OCI-LY7 (cell line): ENCODE results near the gene SLC9B1.

ENCODE experiments used
- EZH2phosphoT487 ChIP-seq: fragments of 200-600 bp; sonication (generic); IDR thresholded peaks from 2 replicates; pipeline ENCODE4 v1.6.1; 2018; ENCODE audit warnings: low read depth, borderline replicate concordance, mild to moderate bottlenecking, mixed run types, antibody characterized with exemption, low read length, moderate library complexity, mixed read lengths
- TF ChIP-seq, protein P1 (sequence below): fragments of 200-600 bp; sonication (generic); conservative IDR thresholded peaks from 2 replicates; pipeline ENCODE4 v1.5.1; 2014; ENCODE audit warnings: mild to moderate bottlenecking, antibody characterized with exemption, low read length, moderate library complexity, mixed read lengths

DNA sequence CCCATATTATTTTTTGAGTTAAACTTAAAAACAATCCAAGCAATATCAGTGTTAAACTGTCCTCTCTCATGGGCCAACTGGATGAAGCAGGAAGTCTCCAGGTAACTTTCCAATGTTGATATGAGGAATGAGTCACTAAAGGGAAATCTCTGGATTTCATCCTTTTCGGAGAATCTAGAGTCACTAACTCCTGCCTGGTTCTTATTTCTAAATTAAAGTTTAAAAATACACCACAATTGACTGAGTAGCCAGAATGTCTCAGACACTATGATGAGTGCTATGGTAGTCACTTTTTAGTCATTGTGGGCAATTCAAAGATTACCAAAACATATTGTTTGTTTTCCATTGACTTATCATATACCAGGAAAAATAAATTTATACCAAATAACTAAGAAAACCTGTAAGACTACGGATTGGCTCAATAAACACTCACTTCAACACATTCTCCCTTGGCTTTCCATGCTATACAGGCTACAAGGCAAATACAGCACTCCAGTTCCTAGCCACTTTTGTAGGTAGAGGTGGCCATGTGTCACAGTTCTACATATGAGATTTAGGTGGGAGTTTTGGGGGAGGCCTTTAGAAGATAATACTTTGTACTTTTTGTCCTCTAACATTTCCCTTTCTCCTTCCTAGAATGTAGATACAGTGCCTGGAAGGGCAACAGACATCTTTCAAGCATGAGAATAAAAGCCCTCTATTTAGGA lies 48.5 kb upstream of the SLC9B1 start:
- TF ChIP-seq, protein P1, sequence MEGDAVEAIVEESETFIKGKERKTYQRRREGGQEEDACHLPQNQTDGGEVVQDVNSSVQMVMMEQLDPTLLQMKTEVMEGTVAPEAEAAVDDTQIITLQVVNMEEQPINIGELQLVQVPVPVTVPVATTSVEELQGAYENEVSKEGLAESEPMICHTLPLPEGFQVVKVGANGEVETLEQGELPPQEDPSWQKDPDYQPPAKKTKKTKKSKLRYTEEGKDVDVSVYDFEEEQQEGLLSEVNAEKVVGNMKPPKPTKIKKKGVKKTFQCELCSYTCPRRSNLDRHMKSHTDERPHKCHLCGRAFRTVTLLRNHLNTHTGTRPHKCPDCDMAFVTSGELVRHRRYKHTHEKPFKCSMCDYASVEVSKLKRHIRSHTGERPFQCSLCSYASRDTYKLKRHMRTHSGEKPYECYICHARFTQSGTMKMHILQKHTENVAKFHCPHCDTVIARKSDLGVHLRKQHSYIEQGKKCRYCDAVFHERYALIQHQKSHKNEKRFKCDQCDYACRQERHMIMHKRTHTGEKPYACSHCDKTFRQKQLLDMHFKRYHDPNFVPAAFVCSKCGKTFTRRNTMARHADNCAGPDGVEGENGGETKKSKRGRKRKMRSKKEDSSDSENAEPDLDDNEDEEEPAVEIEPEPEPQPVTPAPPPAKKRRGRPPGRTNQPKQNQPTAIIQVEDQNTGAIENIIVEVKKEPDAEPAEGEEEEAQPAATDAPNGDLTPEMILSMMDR: no peak
- no peak for TF ChIP-seq EZH2phosphoT487
